Cardiac atrium fibroblast (primary cell): ENCODE measurements around the gene RIMBP2. TPM values are rescaled to one million over a fixed set of nuclear protein-coding genes. Genes with fewer than 3 reads are reported as not detected.

Experiments used
- total RNA-seq: library from RNA; depleted of rRNA; stranded (reverse); fragments of >200 nt; gene quantifications from 2 replicates; pipeline ENCODE4 v1.2.3, GENCODE V29; 2015

RIMBP2 gene
- total RNA-seq: not detected in 2 replicates

GRCh38 chr12:130715998-130716968 is at the start of gene RIMBP2:
RIMBP2 (minus strand) TSS chr12:130716299; CDS start chr12:130479013, 237,286 bp downstream.

Other genes with a start within 250 kb of the RIMBP2 start
- gene STX2, start 123.0 kb upstream of the RIMBP2 start, total RNA-seq: 30.3 and 32.9 TPM in 2 replicates
- gene RAN, start 155.8 kb upstream of the RIMBP2 start, total RNA-seq: 296 and 309 TPM in 2 replicates
- gene ADGRD1, start 237.6 kb upstream of the RIMBP2 start, total RNA-seq: 5.1 and 14.7 TPM in 2 replicates